Left forelimb (tissue), 1 donor: ENCODE data around the gene EIF3F.

Source experiments
- DNase-seq: peaks from one replicate; pipeline ENCODE4 v3.0.0-alpha.2; 2018; ENCODE audit warnings: low spot score

The EIF3F gene

DNA sequence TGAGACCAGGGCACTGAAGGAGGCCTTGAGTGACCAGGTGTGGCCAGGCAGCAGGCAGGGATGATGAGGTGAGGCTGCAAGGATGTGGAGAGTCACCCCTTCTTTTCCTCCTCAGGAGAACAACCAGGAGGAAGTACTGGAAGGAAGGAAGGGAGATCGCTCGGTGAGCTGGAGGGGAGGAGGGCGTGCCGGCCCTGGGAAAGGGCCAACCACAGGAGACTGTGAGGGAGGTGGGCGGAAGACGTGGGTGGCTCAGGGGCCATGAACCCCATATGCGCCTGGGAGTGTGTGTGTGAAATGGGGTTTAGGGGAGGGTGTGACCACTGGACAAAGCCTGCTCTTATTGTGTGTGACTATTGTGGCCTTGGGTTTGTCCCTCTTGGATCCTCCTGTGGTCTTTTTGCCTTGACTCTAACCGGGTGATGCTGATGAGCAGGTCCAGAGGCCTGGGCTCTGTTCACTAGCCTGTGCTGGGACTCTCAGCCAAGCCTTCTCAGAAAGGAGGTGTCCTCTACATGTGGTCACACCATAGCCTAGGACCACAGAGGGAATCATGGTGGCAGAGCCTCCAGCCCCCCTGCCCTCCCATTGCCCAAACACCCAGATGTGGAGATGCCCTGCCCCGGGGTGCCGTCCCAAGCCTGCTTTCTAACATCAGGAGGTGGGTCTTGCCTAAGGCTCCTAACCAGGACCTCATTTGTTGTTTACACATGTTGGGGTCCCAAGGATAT lies 52.6 kb downstream of the EIF3F start:
- DNase-seq: no peak

DNA sequence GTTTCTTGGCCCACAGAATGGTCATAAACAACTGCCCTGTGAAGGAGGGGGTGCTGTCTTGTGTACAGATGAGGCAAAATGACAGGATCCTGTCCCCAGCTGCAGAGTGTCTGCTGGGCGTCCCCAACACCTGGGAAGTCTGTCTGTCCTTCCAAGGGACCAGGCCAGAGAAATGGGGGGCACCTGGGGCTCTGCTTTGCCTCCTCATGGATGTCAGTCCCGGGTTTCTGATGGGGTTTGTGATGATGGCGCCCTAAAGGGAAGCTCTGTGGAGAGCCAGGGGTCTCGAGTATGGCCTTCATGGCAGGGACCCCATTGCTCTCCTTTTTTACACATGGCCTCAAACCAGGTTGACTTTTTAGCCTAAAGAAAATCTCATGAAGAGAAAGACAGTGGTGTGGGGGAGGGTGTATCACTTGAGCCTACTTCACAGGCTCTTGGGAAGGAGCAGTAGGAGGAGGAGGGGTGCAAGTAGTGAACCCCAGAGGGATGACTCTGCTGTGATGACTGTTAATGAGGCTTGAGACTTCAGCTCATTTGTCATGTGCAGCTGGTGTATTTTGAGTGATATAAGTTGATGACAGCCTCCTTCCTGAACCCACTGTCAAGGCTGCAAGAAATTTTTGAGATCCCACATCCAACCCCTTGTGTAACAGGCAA lies 53.3 kb downstream of the EIF3F start:
- peak; percentile 36 for DNase-seq

DNA sequence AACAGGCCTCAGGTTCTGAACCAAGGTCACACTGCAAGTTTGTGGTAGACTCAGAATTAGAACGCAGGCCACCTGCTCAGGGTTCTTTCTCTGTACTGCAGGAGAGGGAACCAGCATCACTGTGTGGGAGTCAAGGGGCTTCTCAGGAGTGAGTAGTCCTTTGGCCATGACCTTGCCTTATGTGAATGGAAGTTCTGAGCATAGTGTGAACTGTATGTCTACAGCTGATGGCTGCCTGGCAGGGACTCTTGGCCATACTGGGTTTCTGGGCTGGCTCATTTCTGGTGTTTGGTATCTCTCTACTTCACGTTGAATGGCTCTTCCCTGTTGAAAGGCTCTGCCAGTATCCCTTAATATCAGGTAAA lies 53.8 kb downstream of the EIF3F start:
- DNase-seq: no peak

DNA sequence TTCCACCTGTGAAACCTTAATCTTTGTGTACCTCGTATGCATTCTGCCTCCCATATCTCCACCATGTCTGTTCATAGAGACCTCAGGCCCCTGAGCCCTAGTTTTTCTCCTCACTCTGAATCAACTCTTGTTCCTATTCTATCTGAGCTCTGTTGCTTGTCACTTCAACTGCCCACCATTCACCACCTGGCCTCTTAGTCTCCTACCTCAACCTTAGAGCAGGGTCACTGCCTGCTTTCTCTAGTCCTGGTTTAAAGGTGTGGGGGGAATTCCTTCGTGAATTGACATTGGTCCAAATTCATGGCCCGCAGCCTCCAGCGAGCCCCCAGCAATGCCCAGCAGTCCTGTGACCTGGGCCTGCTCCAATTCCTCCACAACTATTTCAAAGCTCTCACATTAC lies 54.4 kb downstream of the EIF3F start:
- no peak for DNase-seq

DNA sequence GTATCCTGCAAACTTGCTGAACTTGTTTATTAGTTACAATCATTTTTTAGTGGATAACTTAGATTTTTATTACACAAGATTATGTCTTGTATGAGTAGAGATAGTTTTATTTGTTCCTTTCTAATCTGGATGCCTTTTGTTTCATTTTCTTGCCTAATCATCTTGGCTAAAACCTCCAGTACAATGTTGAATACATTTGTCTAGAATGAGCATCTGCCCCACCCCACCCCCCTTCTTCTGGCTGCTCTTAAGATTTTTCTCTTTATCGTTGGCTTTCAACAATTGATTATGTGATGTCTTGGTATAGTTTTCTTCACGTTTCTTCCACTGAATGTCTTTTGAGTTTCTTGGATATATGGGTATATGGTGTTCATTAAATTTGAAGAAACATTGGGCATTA lies 56.6 kb downstream of the EIF3F start:
- DNase-seq: no peak

DNA sequence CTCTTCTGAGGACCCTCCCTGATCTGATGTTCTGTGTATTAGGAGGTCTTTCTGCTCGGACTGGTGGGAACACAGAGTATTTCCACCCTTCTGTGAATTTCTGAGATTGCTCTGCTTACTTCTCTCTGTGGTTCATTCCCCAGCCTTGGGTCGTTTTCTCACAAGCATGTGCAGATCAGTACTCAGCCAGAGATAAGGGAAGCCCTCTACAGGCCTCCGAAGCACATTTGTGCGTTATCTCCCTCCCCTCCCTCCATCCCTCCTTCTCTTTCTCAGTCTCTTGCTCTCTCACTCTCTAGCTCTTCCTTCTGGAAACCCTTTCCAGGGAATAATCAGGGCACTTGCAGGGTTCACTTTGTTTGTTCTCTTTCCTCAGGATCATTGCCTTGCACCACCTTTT lies 58.7 kb downstream of the EIF3F start:
- no peak for DNase-seq

DNA sequence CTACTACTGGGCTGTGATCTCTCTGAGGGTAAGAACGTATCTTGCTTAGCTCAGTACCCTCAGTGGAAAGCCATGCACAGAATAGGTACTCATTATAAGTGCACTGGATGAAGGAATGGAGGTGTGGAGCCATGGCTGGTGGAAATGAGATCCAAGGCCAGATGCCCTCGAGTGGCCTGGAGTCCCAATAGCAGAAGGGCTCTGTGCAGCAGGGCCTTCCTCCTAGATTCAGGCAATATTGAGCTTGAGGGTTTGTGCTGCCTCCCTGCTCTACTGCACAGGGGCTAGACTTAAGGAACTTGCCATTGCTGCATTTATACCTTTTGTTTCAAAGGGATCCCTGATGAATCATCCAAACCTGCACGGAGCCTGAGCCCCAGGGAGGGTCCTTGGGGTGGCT lies 60.2 kb downstream of the EIF3F start:
- no peak for DNase-seq

DNA sequence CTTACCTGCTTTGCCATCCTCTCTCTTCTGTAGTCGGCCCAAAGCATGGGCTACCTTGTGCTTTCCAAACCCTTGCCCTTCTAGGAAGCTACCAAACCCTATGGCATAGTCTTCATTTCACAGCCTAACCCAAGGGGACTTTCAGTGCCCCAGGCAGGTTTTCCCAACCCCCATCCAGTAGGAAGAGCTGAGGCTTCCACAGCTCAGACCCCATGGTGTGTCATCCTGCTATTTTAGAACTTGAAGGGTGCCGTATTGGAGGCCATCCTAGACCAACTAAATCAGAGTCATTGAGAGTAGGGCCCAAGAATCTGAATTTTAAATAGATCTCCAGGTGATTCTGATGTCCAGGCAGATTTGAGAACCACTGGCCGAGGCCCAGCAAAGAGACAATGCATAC lies 61.9 kb downstream of the EIF3F start:
- no peak for DNase-seq
